OCI-M1 (cell line): ENCODE measurements around the gene CTAG1B.
A peak's percentile ranks its signal among the peaks of the same experiment; 100 is the strongest.
"Not testable (repeated sequence)": the region's sequence is repeated elsewhere in the genome, so short reads cannot be mapped to it uniquely, and the experiment has no call there.

Experiments used
- DNase-seq: peaks from one replicate; lab custom pipeline; 2025; lab: John Stamatoyannopoulos, UW

Gene CTAG1B

GRCh38 chrX:154620767-154621414 is 1.8 kb upstream of the CTAG1B start:
- not testable (repeated sequence) for DNase-seq

GRCh38 chrX:154613586-154613985 is 5.5 kb downstream of the CTAG1B start:
- DNase-seq = not testable (repeated sequence)

GRCh38 chrX:154611146-154611545 is 7.9 kb downstream of the CTAG1B start:
- DNase-seq = not testable (repeated sequence)

DNA sequence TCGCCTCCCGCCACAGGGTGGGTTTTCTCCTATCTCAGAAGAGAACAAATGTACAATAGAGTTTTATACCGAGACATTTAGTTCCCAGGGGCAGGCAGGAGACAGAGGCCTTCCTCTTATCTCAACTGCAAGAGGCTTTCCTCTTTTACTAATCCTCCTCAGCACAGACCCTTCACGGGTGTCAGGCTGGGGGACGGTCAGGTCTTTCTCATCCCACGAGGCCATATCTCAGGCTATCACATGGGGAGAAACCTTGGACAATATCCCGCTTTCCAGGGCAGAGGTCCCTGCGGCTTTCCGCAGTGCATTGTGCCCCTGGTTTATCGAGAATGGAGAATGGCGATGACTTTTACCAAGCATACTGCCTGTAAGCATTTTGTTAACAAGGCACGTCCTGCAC is 10.3 kb downstream of the CTAG1B start:
- not testable (repeated sequence) for DNase-seq

DNA sequence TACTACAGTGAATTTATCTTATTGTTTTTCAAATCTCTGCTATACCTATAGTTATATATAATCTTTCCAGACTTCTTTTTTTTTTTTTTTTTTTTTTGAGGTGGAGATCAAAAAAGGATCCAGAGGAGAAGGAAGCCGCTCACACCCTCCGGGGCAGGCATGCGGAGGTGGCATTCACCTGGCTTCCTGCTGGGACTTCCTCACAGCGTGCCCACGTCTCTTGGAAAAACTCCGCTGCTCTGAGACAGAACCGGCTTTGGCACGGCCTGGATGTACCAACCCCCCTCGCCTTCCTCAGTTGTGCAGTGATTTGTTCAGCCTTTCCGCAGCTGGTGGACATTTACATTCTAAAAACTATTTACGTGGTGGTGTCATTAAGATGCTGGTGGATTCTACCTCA is 11.1 kb downstream of the CTAG1B start:
- not testable (repeated sequence) for DNase-seq

DNA sequence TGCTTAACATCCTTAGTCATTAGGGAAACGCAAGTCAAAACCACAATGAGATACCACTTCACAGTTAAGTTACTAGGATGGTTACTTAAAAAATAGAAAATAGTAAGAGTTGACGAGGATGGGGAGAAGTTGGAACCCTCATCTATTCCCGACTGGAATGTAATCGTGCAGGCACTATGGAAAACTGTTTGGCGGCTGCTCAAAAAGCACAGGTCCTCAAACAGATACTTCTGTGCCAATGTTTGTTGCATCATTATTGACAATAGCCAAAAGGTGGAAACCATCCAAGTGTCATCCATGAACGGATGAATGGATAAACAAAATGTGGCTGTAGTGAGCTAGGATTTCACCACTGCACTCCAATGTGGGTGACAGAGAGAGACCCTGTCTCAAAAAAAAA is 11.7 kb downstream of the CTAG1B start:
- no peak for DNase-seq

DNA sequence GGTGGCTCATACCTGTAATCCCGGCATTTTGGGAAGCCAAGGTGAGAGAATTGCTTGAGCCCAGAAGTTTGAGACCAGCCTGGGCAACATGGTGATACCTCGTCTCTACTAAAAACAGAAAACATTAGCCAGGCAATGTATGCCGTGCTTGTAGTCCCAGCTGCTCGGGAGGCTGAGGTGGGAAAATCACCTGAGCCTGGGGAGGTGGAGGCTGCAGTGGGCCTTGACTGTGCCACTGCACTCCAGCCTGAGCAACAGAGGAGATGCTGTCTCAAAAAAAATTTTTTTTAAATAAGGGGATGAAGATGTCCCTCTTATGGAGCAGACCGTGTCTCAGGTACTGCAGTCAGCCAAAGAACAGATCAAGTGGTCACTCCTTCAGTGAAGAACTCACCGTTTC is 13.5 kb downstream of the CTAG1B start:
- DNase-seq = no peak

DNA sequence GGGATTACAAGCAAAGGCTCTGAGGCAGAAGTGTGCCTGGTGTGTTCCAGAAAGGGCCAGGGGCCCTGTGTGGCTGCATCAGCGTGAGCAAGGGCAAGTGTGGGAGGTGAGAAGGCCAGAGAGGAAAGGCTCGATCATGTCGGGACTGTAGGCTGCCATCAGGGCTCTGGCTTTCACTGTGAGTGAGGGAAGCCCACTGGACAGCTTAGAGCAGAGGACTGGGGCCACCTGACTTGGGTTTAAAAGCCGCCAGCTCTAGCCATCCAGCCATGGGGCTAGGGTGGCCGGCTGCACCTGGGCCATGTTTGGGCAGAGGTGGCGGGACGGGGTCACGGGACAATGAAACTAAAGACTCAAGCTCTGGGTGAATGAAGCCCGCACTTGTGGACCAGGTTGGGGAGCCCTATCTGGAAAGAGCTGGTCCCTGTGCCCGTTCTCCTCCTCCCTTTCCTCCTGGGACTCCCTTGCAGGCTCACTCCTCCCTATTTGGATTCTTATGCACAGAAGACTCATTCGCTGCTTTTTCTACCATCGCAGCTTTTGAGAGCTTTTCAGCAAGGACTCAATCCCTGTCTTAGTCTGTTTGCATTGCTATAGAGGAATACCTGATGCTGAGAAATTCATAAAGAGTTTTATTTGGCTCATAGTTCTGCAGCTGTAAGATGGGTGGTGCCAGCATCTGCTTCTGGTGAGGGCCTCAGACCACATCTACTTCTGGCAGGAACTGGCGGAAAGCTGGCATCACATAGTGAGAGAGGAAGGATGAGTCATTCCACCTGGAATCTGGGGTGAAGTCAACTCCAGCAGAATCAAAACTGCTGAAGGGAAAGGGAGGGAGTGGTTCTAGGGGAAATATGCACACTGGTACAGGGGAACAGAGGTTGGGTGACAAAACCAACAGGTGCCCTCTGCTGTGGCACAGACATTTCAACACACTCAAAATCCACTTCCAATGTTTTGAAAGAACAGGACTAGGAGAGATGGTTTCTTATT is 15.3 kb downstream of the CTAG1B start:
- no peak for DNase-seq

DNA sequence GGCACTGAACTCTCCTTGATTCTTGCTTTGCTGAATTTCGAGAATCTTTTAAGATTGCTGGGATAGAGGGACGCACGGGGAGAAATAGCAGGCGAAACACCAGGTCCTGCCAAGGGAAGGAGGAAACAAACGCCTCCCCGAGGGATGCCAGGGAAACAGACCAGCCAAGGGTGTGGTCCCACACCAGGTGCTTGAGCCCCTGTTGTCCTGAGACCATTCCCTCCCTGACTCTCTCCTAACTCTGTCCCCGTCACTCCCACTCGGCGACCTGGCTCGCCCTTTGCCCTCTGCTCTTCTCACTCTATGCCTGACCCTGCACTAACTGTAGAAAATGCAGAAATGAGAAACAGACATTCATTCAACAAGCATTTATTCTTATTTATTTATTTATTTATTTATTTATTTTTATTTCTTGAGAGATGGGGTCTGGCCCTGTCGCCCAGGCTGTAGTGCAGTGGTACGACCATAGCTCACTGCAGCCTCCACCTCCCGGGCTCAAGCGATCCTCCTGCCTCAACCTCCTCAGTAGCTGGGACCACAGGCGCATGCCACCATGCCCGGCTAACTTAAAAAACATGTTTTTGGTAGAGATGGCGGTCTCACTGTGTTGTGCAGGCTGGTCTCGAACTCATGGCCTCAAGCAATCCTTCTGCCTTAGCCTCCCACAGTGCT is 16.2 kb downstream of the CTAG1B start:
- no peak for DNase-seq

DNA sequence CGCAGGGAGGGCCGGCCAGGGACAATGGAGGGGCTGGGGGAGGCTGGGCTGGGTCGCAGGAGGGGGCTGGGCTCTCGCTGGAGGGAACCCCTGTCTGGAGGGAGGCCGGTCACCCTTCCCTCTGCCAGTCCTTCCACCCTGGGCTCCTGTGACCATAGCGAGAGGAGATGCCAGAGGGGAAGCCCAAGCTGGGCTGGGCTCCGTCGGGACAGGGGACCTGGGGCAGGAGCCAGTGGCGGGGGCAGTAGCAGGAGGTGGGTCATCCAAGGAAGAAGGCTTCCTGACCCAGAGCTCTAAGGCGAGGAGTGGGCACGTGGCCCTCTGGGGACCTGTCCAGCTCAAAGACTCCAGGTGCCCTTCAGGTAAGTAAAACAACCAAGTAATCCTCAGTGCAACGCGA is 16.9 kb downstream of the CTAG1B start:
- DNase-seq = no peak

GRCh38 chrX:154600759-154601374 is 18.2 kb downstream of the CTAG1B start:
- no peak for DNase-seq

DNA sequence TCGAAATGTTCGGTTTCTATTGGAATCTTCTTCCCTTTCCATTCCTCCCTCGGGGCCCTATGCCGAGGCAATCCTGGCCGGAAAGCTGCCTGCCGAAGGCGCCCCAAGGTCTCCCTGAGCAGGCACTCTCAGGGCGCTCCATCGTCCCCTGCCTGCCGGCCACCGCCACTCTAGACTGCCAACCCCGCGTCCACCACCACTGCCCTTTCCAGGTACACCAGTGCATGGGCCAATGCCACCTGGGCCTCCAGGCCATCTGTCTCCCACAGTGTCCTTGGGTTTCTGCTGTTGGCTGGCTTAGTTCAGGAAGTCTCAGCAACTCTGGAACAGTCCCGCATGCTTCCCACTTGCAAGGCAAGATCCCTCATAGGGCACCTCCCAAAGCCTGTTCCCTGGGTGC is 19.6 kb downstream of the CTAG1B start:
- DNase-seq = no peak

GRCh38 chrX:154598656-154599055 is 20.4 kb downstream of the CTAG1B start:
- DNase-seq = no peak

DNA sequence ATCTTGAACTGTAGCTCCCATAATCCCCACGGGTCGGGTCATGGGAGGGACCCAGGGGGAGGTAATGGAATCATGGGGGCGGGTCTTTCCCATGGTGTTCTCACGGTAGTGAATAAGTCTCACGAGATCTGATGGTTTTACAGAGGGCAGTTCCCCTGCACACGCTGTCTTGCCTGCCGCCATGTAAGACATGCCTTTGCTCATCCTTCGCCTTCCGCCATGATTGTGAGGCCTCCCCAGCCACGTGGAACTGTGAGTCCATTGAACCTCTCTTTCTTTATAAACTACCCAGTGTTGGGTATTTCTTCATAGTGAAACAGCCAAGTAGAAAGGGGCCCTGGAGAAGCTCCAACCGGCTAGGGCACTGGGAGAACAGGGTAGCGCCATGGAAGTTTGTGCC is 21.9 kb downstream of the CTAG1B start:
- DNase-seq = no peak

- DNase-seq = peak; percentile 1
These were observed 22.7 kb downstream of the CTAG1B start for GRCh38 chrX:154596290-154596929.

DNA sequence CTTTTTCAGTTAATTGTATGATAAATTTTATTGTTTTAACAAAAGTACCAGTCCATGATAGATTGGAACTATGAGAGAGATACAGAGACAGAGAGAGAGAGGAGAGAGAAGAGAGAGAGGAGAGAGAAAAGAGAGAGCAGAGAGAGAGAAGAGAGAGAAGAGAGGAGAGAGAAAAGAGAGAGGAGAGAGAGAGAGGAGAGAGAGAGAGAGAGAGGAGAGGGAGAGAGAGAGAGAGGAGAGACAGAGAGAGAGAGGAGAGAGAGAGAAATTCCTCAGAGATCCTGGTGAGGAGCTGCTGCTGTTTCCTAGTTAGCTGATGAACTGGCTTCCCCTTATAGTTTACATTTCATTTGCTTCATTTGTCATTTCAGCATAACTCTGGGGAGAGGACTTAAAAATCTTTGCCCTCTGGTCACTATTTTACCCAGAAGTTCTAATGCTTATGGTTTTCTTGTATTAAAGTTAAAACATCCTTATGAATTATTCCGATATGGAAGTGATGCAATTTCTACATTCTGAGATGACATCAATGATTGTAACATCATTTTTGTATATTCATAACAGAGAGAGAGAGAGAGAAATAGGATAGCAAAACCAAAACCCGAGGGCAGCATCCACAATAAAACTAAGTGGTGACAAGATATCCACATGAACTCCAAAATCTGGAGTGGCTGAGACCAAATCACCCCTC is 23.4 kb downstream of the CTAG1B start:
- DNase-seq = no peak

- DNase-seq = no peak
These were observed 24.6 kb downstream of the CTAG1B start for GRCh38 chrX:154594491-154594890.

- no peak for DNase-seq
These were observed 25.9 kb downstream of the CTAG1B start for GRCh38 chrX:154593201-154593600.

- DNase-seq = no peak
These were observed 26.6 kb downstream of the CTAG1B start for GRCh38 chrX:154592505-154592904.

GRCh38 chrX:154590415-154590814 is 28.7 kb downstream of the CTAG1B start:
- DNase-seq = not testable (repeated sequence)

GRCh38 chrX:154584585-154585183 is 34.4 kb downstream of the CTAG1B start, which contains the start of gene CTAG1A:
Gene CTAG1A (plus strand): TSS chrX:154585133. CDS start chrX:154585207, 74 bp downstream.
- not testable (repeated sequence) for DNase-seq
